Esophagus muscularis mucosa (tissue), 3 donors: ENCODE results near the gene EP400.

ENCODE experiments used
- CTCF ChIP-seq, 3 experiments: fragments of 200-600 bp in 2 of 3; fragments of 450-650 bp in 1 of 3; sonication (generic) in 2 of 3; IDR thresholded peaks; one replicate each; pipeline ENCODE4 v1.5.1; 2017 to 2019; ENCODE audit warnings: antibody characterized with exemption in 3 of 3, mild to moderate bottlenecking in 2 of 3, moderate library complexity in 1 of 3
- POLR2AphosphoS5 ChIP-seq, 2 donors: sonication (generic); formaldehyde crosslinking; IDR thresholded peaks; one replicate each; pipeline ENCODE4 v1.6.1; 2017; ENCODE audit warnings: antibody characterized with exemption in 2 of 2

- TF ChIP-seq POLR2AphosphoS5 (IDR thresholded peaks at IDR 0.05) (no peak), CTCF (IDR thresholded peaks at IDR 0.05) (no peak)
These were observed 160.9 kb downstream of the EP400 start for GRCh38 chr12:132110677-132111076.
